Left colon (tissue), 2 donors: ENCODE data around the gene CAMKK2. TPM values are rescaled to one million over a fixed set of nuclear protein-coding genes. Genes with fewer than 3 reads are reported as not detected.
"Not testable (repeated sequence)": the region's sequence is repeated elsewhere in the genome, so short reads cannot be mapped to it uniquely, and the experiment has no call there.

ENCODE experiments used
- ATAC-seq: fragments of 200-7000 bp; cut with Tn5 transposase; one replicate; pipeline ENCODE4 v1.9.1; 2020; ENCODE audit warnings: mild to moderate bottlenecking, moderate library complexity
- DNase-seq, 2 donors: peaks; one replicate each; pipeline ENCODE4 v3.0.0-alpha.2; 2020
- intact Hi-C, 2 donors: fragments of 100-400 bp; cut with DNase I in 1 of 2; cut with micrococcal nuclease in 1 of 2; formaldehyde crosslinking; loops; one replicate each; pipeline versions ENCODE4 v1.11.2 to v1.14.0; 2022; cut with DNase I, micrococcal nuclease
- total RNA-seq, 2 donors: library from RNA; stranded (reverse); fragmentation: NEBNext Ultra II Directional; extraction: Animal tissue kit (Norgen Biotek cat#: 25700); gene quantifications; one replicate each; pipeline ENCODE4 v1.2.1, GENCODE V29; 2021
- donor health status: DM: no; HTN: no; CAD: no.
- donor health status: DM: yes; HTN: yes; CAD: no.

Gene CAMKK2
- total RNA-seq, 2 donors from 2014 or later: 48.1 to 55.4 TPM

- ATAC-seq: no peak
- intact Hi-C loops: no loop called here
- DNase-seq: no peak
Measured at GRCh38 chr12:121236776-121237175, 59.7 kb downstream of the CAMKK2 start.

- ATAC-seq (no peak), DNase-seq (no peak)
- intact Hi-C loops: no loop called here
Measured at GRCh38 chr12:121233628-121234020, 62.9 kb downstream of the CAMKK2 start.

GRCh38 chr12:121232977-121233627 lies 63.4 kb downstream of the CAMKK2 start:
- intact Hi-C loops: no loop called here
- no peak for ATAC-seq
- DNase-seq: no peak

- no peak for DNase-seq
- intact Hi-C loops: no loop called here
- ATAC-seq: no peak
Measured at GRCh38 chr12:121232163-121232562, 64.3 kb downstream of the CAMKK2 start.

- no peak for ATAC-seq
- DNase-seq: no peak
- intact Hi-C loops: no loop called here
Measured at GRCh38 chr12:121230538-121230907, 66.0 kb downstream of the CAMKK2 start.

GRCh38 chr12:121229826-121230537 lies 66.5 kb downstream of the CAMKK2 start:
- intact Hi-C loops: not testable (repeated sequence)
- ATAC-seq: peak; percentile 69
- DNase-seq: peak; percentile 74 to 89

GRCh38 chr12:121228919-121229665 lies 67.4 kb downstream of the CAMKK2 start:
- intact Hi-C loops: no loop called here
- DNase-seq (no peak), ATAC-seq (no peak)

GRCh38 chr12:121227294-121227693 lies 69.2 kb downstream of the CAMKK2 start:
- DNase-seq: peak; percentile 80 to 86
- intact Hi-C loops: no loop called here

GRCh38 chr12:121226871-121227270 lies 69.6 kb downstream of the CAMKK2 start:
- ATAC-seq, intact Hi-C loops, DNase-seq: not testable (repeated sequence)

More at GRCh38 chr12:121227294-121227693, 69.2 kb downstream of the CAMKK2 start:
- ATAC-seq: peak; percentile 67

- intact Hi-C loops: no loop called here
- no peak for DNase-seq
Measured at GRCh38 chr12:121226399-121226798, 70.1 kb downstream of the CAMKK2 start.

GRCh38 chr12:121224591-121224990 lies 71.9 kb downstream of the CAMKK2 start:
- no peak for ATAC-seq
- intact Hi-C loops: no loop called here
- no peak for DNase-seq

More at GRCh38 chr12:121226399-121226798, 70.1 kb downstream of the CAMKK2 start:
- ATAC-seq: no peak

GRCh38 chr12:121223292-121224285 lies 72.9 kb downstream of the CAMKK2 start:
- ATAC-seq (peak; percentile 78), DNase-seq (peak; percentile 68 to 73)
- intact Hi-C loops: no loop called here

GRCh38 chr12:121222847-121223246 lies 73.7 kb downstream of the CAMKK2 start:
- no peak for ATAC-seq
- intact Hi-C loops: no loop called here
- no peak for DNase-seq

GRCh38 chr12:121219353-121219986 lies 77.0 kb downstream of the CAMKK2 start:
- ATAC-seq: no peak
- DNase-seq: no peak
- intact Hi-C loops: no loop called here

GRCh38 chr12:121218588-121219352 lies 77.7 kb downstream of the CAMKK2 start:
- peak; percentile 24 for ATAC-seq
- DNase-seq: peak in 1 of 2 donors; percentile 54

GRCh38 chr12:121217761-121218160 lies 78.7 kb downstream of the CAMKK2 start:
- ATAC-seq: peak; percentile 75
- intact Hi-C loops: no loop called here
- peak; percentile 53 to 62 for DNase-seq

More at GRCh38 chr12:121218588-121219352, 77.7 kb downstream of the CAMKK2 start:
- intact Hi-C loops: no loop called here

- ATAC-seq (peak; percentile 66), DNase-seq (peak; percentile 72 to 78)
Measured at GRCh38 chr12:121217063-121217462, 79.4 kb downstream of the CAMKK2 start.

More at GRCh38 chr12:121217063-121217462, 79.4 kb downstream of the CAMKK2 start:
- intact Hi-C loops: no loop called here
